Superior temporal gyrus (tissue), 1 donor: Measurements from ENCODE around the gene CAPRIN1.
A peak's percentile ranks its signal among the peaks of the same experiment; 100 is the strongest.

Experiments used
- DNase-seq: peaks from one replicate; pipeline ENCODE4 v3.0.0-alpha.2; 2016; ENCODE audit errors: extremely low spot score

Gene CAPRIN1, protein sequence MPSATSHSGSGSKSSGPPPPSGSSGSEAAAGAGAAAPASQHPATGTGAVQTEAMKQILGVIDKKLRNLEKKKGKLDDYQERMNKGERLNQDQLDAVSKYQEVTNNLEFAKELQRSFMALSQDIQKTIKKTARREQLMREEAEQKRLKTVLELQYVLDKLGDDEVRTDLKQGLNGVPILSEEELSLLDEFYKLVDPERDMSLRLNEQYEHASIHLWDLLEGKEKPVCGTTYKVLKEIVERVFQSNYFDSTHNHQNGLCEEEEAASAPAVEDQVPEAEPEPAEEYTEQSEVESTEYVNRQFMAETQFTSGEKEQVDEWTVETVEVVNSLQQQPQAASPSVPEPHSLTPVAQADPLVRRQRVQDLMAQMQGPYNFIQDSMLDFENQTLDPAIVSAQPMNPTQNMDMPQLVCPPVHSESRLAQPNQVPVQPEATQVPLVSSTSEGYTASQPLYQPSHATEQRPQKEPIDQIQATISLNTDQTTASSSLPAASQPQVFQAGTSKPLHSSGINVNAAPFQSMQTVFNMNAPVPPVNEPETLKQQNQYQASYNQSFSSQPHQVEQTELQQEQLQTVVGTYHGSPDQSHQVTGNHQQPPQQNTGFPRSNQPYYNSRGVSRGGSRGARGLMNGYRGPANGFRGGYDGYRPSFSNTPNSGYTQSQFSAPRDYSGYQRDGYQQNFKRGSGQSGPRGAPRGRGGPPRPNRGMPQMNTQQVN

DNA sequence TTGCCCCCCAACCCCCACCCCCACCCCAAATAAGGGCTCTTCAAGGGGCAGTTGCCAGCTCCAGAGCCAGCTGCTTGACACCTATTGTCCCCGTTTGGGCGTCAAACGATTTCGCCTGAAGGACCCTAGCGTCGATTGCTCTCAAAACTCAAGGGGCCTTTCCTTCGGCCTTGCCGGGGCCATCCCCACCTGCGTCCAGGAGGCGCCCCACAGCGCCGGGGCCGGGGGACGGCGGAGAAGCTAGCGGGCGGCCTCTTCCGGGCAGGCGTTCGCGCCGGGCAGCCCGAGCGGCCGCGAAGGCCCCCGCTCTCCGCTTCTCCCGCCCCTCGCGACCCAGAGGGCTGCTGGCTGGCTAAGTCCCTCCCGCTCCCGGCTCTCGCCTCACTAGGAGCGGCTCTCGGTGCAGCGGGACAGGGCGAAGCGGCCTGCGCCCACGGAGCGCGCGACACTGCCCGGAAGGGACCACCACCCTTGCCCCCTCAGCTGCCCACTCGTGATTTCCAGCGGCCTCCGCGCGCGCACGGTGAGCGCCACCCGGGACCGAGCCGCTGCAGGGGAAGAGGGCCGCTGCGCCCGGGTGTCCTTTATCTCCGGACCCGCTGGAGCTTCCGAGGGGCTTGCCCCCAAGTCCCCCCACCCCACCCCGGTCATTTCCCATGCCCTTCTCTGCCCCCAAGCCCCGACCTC lies at the start of gene CAPRIN1:
Gene CAPRIN1, plus strand, starts transcription at position 383 of the 687 bp plus-strand sequence. CDS start 690 bp downstream, outside the sequence.
- DNase-seq = peak; percentile 84

DNA sequence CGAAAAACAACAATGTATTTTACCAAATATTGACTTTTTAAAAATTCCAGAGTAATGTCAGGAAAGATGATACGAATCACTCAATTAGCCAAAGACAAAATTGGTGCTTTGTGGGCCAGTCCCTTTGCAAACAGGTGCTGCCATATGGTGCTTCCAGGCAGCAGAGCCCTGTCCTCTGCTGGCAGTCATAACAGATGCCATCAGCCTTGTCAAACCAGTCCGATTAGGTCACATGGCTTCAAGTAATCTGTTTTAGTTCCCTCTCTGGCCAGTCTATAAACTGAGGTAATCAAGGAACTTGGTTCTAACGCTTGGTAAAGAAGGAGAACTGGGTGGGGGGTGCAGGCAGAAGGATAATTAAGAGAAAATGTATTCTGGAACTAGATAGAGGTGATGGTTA lies 49.1 kb upstream of the CAPRIN1 start:
- DNase-seq = no peak

DNA sequence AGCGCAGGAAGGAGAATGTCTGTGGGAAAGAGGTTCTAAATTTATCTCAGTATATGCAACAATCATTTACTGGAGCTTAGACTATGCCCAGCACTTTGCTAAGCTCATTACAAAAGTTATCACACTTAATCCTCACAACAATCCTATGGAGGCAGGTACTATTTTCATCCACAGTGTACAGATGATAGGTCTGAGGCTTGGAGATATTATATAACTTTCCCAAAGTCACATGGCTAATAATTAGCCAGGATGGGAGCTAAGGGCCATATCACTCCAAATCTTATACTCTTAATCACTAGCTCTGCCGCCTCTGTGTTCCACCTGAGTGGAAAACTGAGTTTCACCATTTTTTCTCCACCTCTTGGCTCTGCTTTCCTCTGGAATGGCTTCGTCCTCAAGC lies 47.3 kb upstream of the CAPRIN1 start:
- no peak for DNase-seq

DNA sequence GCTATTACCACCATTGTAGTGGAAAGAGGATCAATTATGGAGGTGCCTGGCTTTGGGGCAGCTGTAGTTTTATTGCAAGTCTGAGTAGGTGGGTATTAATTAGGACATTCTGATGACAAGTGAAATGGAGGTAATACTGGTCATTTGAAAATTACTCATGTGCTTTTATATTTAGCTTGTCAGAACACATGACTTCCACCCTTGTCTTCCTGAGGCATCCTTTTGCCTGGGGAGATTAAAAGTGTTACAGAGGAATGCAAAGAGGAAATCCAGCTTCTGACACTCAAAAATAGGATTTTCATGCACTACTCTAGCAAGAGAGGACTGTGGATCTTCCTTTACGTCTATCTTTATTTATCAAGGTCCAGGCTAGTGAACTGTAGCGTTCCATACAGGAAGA lies 44.7 kb upstream of the CAPRIN1 start:
- DNase-seq = no peak

DNA sequence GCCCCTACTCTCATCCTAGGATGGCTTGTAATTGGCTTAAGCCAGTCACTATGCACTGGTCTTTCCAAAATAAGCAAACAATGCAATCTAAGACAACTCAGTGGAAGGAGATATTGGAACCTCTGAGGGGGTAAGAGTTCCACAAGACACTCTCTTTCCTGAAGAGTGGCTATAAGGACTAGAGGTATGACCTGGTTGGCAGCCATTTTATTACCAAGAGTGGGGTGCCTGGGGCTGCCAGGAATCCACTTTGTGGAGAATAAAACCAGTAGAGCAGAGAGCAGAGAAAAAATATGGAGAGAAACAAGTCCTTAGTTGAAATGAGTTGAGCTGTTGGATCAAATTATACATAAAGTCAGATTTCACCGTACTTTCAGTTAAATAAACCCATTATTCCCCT lies 38.8 kb upstream of the CAPRIN1 start:
- DNase-seq = no peak

DNA sequence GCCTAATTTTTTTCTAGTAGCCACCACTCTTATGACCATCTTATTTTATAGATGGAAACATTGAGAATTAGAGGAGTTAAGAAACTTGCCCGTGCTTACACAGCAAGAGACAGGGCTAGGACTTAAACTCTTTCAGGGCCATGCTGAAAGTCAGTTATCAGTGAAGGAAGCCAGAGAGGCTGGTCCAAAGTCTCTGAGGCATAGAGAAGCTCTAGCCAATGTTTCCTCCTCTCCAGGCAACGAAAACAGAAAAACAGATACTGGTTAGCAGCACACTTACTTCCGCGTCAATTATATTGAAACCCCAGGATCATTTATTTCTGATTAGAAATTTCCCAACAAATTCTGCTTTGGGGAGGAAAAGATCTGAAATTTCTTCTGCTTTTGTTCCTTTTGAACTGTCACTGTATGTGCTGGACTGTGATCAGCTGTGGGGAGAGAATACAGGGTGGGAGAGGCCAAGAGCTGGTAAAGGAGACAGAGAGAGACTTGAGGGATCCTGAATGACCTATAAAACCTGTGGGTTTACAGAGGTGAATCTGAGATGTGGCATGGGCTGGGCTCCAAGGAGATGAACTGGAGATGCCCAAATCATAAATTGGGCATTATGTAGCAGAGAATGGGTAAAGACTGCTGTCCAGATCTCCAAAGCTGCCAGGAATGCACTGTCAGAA lies 37.5 kb upstream of the CAPRIN1 start:
- no peak for DNase-seq

DNA sequence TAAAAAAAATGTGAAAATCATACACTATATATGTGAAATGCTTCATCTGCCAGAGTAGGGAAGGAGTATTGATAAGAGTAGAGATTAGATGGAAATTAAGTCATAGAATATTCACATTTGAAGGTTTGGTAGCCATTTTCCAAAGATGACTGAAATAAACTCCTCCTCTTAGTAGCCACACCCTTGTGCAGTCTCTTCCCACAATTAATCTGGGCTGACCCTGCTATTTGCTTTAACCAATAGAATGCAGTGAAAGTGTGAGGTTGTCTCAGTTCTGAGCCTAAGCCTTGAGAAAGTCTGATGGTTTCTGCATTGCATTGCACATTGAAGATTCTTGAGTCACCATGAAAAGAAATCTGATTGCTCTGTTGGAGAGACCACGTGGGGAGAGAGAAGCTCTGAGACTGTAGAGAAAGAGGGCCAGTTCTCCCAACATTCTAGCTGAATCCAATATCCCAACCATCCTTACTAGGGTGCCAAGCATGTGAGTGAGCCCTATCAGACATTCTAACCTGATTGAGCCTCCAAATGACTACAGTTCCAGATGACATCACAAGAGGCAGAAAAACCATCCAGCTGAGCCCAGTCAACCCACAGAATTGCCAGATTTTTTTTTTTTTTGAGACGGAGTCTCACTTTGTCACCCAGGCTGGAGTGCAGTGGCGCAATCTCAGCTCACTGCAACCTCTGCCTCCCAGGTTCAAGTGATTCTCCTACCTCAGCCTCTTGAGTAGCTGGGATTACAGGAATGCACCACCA lies 29.4 kb upstream of the CAPRIN1 start:
- DNase-seq = no peak

DNA sequence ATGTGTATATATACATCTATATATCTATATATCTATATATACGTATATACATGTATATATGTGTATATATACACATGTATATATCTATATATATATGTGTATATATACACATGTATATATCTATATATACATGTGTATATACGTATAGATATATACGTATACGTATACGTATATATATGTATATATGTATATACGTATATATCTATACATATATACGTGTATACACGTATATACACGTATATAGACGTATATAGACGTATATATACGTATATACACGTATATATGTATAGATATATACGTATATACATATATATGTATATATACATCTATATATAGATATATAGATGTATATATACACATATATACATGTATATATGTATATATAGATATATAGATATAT lies 25.1 kb upstream of the CAPRIN1 start:
- DNase-seq = no peak

DNA sequence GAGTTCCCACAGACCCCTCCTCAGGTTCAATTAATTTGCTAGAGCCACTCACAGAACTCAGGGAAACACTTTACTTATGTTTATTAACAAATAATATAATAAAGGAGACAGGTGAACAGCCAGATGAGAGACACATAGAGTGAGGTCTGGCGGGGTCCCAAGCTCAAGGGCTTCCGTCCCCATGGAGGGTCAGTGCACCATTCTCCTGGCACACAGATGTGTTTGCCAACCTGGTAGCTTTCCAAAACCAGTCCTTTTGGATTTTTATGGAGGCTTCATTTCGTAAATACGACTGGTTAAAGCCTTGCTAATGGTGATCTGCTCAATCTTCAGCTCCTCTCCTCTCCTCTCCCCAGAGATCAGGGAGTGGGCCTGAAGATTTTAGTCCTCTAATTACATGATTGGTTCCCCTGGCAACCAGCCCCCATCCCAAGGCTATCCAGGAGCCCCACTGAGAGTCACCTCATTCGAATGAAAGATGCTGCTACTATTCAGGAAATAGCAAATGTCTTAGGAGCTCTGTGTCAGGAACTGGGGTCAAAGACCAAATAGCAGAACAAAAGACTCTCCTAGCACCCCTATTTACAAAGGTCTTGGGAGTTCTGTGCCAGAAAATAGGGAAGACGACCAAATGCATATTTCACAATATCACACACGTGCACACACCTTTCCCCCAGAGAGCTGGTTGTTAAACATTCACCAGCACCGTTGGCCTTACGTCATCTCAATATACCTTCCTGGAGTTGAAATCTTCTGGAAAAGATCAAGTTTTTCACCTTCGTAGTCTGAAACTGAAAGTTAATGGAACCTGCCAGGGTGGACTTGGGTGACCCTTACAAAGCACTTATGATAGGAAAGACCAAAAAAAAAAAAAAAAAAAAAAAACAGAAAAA lies 23.8 kb upstream of the CAPRIN1 start:
- DNase-seq = no peak

DNA sequence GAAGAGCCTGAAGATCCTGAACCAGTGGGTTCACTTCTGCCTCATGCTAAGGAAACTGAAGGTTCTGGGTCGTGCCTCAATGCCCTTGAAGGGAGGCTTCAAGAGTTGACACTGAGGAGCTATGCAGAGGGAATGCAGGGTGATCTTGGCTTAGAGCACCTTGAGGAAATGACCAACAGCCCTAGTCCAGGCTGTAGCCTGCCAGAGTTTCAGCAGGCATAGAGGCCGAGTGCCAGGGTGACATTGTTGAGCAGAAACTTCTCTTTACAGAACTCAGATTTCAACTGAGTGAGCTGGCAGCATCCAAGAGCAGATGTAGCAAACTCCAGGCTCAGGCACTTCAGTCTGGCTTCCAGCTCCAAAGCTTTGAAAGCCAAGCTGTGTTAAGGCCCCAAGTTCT lies 23.1 kb upstream of the CAPRIN1 start:
- peak; percentile 23 for DNase-seq

DNA sequence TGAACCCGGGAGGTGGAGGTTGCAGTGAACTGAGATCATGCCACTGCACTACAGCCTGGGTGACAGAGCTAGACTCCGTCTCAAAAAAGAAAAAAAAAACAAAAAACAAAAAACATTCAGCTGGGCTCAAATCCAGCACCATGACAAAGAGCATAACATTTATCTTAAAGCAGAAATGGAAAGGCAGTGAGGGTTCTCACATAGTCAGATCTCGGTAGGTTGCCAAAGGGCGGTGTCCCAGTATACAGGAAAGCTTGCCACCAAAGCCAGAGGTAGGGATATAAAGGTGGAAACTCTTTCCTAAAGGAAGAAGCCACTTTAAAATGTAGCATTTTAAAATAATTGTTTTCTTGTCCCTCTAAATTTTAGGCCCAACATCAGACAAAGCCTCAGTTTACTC lies 22.4 kb upstream of the CAPRIN1 start:
- no peak for DNase-seq

DNA sequence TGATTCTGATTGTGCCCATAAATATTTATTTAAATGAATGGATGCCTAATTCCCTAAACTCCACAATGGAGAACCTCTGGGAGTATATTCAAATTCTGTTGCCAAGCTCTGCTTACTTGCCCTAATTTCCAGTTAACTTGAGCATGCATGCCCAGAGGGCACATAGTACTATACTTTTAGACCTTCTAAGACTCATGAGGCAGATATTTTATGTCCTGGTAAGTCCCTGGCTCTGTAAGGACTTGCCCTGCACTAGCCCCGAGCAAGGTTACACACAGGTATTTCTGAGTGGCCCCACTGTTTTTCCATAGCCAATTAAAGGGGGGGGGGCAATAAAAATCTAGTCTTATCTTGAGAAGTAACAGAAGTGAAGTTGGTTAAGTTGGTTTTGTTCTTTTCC lies 21.1 kb upstream of the CAPRIN1 start:
- no peak for DNase-seq

DNA sequence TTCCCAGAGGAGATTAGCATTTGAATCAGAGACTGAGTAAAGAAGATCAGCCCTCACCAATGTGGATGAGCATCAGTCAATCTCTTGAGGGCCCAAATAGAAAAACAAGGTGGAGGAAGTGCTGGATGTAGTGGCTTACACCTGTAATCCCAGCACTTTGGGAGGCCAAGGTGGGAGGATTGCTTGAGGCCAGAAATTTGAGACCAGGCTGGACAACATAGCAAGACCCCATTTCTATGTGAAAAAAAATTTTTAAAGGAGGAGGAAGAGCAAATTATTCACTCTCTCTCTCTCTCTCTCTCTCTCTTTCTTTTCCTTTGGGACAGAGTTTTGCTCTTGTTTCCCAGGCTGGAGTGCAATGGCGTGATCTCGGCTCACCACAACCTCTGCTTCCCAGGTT lies 18.1 kb upstream of the CAPRIN1 start:
- DNase-seq = no peak

DNA sequence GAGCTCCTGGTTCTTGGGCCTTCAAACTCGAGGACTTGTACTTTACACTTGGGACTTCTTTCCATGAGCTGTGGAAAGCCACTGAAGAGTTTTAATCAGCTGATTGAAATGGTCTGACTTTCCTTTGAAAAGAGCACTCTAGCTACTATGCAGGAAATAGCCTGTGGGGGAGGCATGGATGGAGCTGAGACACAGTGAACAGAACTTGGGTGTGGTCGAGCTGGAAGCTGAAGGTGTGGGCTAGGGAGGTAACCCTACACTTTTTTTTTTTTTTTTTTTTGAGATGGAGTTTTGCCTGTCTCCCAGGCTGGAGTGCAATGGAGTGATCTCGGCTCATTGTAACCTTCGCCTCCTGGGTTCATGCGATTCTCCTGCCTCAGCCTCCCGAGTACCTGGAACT lies 17.5 kb upstream of the CAPRIN1 start:
- DNase-seq = no peak

DNA sequence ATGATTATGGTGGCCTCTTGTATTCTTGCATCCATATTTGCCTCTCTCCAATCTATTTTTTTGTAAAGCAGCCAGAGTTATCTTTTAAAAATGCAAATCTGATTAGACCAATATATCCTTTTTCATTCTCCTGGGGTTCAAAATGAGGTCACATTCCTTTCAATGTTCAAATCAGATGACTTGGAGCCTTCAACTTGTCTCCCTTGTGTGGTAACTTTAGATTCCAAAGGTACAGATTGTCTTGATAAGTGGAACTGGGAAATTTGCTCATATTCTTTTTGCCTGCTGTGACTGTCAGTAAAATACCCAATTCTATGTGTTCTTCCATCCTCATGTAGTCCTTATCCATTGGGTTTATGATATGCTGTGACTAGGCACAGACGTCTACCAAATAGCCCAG lies 15.1 kb upstream of the CAPRIN1 start:
- DNase-seq = no peak

DNA sequence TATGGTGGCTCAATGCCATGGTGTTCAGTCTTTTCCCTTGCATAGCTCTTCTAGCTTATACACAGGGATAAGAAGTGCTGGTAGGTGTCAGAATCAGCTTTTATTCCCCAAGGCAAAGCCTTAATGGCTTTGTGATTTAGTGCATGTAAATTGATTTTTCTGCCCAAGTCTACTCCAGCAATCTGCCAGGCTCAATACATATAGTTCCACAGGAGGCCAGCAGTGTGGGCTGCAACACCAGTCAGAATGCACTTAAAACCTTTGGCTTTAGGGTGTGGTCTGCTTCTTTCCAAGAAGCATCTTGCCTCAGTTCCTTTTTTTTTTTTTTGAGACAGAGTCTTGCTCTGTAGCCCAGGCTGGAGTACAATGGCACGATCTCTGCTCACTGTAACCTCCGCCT lies 14.5 kb upstream of the CAPRIN1 start:
- DNase-seq = no peak

DNA sequence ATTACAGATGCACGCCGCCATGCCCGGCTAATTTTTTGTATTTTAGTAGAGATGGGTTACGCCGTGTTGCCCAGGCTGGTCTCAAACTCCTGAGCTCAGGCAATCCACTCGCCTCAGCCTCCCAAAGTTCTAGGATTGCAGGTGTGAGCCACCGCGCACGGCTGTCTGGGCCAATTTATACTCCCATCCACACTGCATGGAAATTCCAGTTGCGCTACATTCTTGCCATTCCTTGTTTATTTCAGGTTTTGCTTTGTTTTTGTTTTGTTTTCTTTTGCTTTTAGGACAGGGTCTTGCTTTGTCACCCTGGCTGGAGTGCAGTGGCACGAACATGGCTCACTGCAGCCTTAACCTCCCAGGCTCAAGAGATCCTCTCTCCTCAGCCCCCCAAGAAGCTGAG lies 11.0 kb upstream of the CAPRIN1 start:
- no peak for DNase-seq

DNA sequence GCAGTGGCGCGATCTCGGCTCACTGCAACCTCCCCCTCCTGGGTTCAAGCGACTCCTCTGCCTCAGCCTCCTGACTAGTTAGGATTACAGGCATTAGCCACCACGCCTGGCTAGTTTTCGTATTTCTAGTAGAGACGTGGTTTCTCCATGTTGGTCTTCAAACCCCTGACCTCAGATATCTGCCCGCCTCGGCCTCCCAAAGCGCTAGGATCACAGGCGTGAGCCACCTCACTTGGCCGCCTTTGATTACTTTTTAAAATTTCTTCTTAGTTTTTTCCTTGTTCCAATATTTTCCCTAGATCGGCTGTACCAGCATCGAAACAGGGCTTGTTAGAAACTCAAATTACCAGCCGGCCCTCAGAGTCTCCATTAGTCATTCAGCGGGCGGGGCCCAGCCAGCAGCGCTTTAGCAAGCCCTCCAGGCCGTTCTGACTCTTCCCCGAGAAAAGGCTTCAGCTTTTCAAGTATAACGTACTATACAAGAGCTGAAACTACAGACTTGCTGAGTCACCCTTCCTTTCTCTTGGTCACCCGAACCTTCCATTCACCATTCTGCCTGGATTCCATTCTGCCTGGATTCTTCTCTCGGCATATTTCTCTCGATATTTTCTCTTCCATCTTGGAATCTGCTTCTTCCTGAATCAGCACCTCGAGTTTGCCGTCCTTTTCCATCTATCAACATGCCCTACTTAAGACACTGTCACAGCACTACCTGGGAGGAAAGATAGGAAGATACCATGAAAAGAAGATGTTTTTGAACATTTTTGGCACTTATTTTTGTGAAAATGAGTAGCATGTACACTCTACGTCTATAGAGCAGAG lies 6.7 kb upstream of the CAPRIN1 start:
- DNase-seq = no peak

DNA sequence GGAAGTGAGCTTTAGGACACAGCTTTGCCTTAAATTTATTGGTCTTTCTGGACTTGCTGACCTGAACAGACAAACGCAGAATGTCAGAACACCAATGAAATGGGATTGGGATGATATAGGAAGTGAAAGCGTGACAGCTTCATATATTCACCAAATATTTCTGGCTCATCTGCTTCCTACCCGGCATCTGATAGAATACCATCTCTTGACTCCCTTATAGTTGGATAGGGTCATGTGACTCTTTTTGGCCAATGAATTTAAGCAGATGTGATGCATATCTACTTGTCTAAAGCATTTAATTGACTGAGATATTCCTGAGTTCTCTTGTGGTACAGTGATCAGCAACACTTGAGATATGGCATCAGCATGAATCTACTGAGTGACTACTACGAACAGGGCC lies 2.5 kb upstream of the CAPRIN1 start:
- DNase-seq = no peak
